Activated gamma-delta T cell treated with Interleukin-2 at 50 U/mL for 16 hours (primary cell): ENCODE results near the gene KCTD14.
"Not testable (repeated sequence)": the region's sequence is repeated elsewhere in the genome, so short reads cannot be mapped to it uniquely, and the experiment has no call there.

Experiments
- DNase-seq: peaks from one replicate; pipeline ENCODE4 v3.0.0-alpha.2; 2020

Gene KCTD14

GRCh38 chr11:78045851-78046485 is 22.9 kb upstream of the KCTD14 start:
- DNase-seq, result peak; percentile 75

- no peak for DNase-seq
Measured at GRCh38 chr11:78044706-78045105, 21.6 kb upstream of the KCTD14 start.

- DNase-seq, result no peak
Measured at GRCh38 chr11:78041843-78042440, 18.9 kb upstream of the KCTD14 start.

- DNase-seq, result not testable (repeated sequence)
Measured at GRCh38 chr11:78041380-78041719, 18.3 kb upstream of the KCTD14 start.

- DNase-seq, result no peak
Measured at GRCh38 chr11:78040691-78041379, 17.8 kb upstream of the KCTD14 start.

GRCh38 chr11:78039919-78040671 is 17.0 kb upstream of the KCTD14 start:
- DNase-seq, result peak; percentile 20

GRCh38 chr11:78039391-78039918 is 16.4 kb upstream of the KCTD14 start:
- no peak for DNase-seq

GRCh38 chr11:78038697-78039313 is 15.7 kb upstream of the KCTD14 start:
- DNase-seq, result no peak

- DNase-seq, result no peak
Measured at GRCh38 chr11:78037825-78038620, 14.9 kb upstream of the KCTD14 start.

GRCh38 chr11:78037056-78037455 is 14.0 kb upstream of the KCTD14 start:
- DNase-seq, result no peak

- no peak for DNase-seq
Measured at GRCh38 chr11:78036313-78036712, 13.2 kb upstream of the KCTD14 start.

GRCh38 chr11:78034623-78035022 is 11.5 kb upstream of the KCTD14 start:
- no peak for DNase-seq

GRCh38 chr11:78033040-78033439 is 10.0 kb upstream of the KCTD14 start:
- no peak for DNase-seq

GRCh38 chr11:78032090-78032489 is 9.0 kb upstream of the KCTD14 start:
- no peak for DNase-seq

- no peak for DNase-seq
Measured at GRCh38 chr11:78031629-78032028, 8.6 kb upstream of the KCTD14 start.

- no peak for DNase-seq
Measured at GRCh38 chr11:78030429-78031325, 7.6 kb upstream of the KCTD14 start.

- DNase-seq, result not testable (repeated sequence)
Measured at GRCh38 chr11:78028423-78028822, 5.3 kb upstream of the KCTD14 start.

GRCh38 chr11:78027759-78028158 is 4.7 kb upstream of the KCTD14 start:
- DNase-seq, result no peak

- no peak for DNase-seq
Measured at GRCh38 chr11:78025378-78025777, 2.3 kb upstream of the KCTD14 start.

- no peak for DNase-seq
Measured at GRCh38 chr11:78023426-78023825, 350 bp upstream of the KCTD14 start.

GRCh38 chr11:78021611-78022010 is 1.5 kb downstream of the KCTD14 start:
- no peak for DNase-seq
